Left lung (tissue), 10 donors: ENCODE measurements around the gene TNFRSF13B. TPM values are rescaled to one million over a fixed set of nuclear protein-coding genes. Genes with fewer than 3 reads are reported as not detected.
"Not testable (repeated sequence)": the region's sequence is repeated elsewhere in the genome, so short reads cannot be mapped to it uniquely, and the experiment has no call there.

Experiments
- ATAC-seq: fragments of 200-7000 bp; cut with Tn5 transposase; one replicate; pipeline ENCODE4 v1.9.1; 2020; ENCODE audit warnings: moderate library complexity
- DNase-seq, 4 donors: peaks; one replicate each; pipeline ENCODE4 v3.0.0-alpha.2; 2013 to 2020
- H3K27ac ChIP-seq, 2 donors: fragments of 200-600 bp; sonication (generic) in 1 of 2; one replicate each; pipeline versions ENCODE4 v1.5.0 to v1.8.0; 2020 to 2021
- H3K27me3 ChIP-seq, 2 donors: fragments of 200-600 bp; sonication (generic) in 1 of 2; one replicate each; pipeline versions ENCODE4 v1.5.0 to v1.8.0; 2020 to 2021
- H3K36me3 ChIP-seq, 2 donors: fragments of 200-600 bp; sonication (generic) in 1 of 2; one replicate each; pipeline versions ENCODE4 v1.5.0 to v1.8.0; 2020 to 2021
- H3K4me1 ChIP-seq, 2 donors: fragments of 200-600 bp; one replicate each; pipeline ENCODE4 v1.8.0; 2021
- H3K4me3 ChIP-seq, 2 donors: fragments of 200-600 bp; sonication (generic) in 1 of 2; one replicate each; pipeline versions ENCODE4 v1.5.0 to v1.8.0; 2020 to 2021; ENCODE audit warnings: mild to moderate bottlenecking in 1 of 2
- H3K9me3 ChIP-seq, 2 donors: fragments of 200-600 bp; sonication (generic) in 1 of 2; one replicate each; pipeline versions ENCODE4 v1.5.0 to v1.8.0; 2020 to 2021
- CTCF ChIP-seq, 2 donors: fragments of 200-600 bp; sonication (generic) in 1 of 2; IDR thresholded peaks; one replicate each; pipeline versions ENCODE4 v1.5.0 to v1.8.0; 2021; ENCODE audit warnings: antibody characterized with exemption in 2 of 2
- intact Hi-C, 2 donors: fragments of 100-400 bp; cut with DNase I; formaldehyde crosslinking; loops; one replicate each; pipeline versions ENCODE4 v1.11.2 to v1.14.2; 2022
- polyA plus RNA-seq, 6 donors: library from polyadenylated mRNA; unstranded; fragments of 120-200 nt; gene quantifications; one replicate each; pipeline ENCODE4 v1.2.1, GENCODE V29; 2013; ENCODE audit not compliant: insufficient read length in 6 of 6
- total RNA-seq, 2 donors: library from RNA; stranded (reverse); fragmentation: NEBNext Ultra II Directional; extraction: Animal tissue kit (Norgen Biotek cat#: 25700); gene quantifications; one replicate each; pipeline ENCODE4 v1.2.1, GENCODE V29; 2021
- donor health status: DM: no; HTN: yes; CAD: no.
- donor health status: DM: no; HTN: no; CAD: no.

The TNFRSF13B gene
- total and polyA plus RNA-seq, 8 donors = 0.61 to 0.79 TPM; not detected in 6

- ATAC-seq (no peak), DNase-seq (no peak)
- Histone ChIP-seq H3K4me3 (no peak overlapping the region), H3K9me3 (no peaks in the 10 kb centered on the region), H3K27me3 (no peaks in the 10 kb centered on the region), H3K4me1 (no peaks in the 10 kb centered on the region), H3K36me3 (no peaks in the 10 kb centered on the region), H3K27ac (no peak overlapping the region)
- no peak for TF ChIP-seq CTCF (IDR thresholded peaks at IDR 0.05)
- intact Hi-C loops = no loop called here
Measured at GRCh38 chr17:16980813-16981731, 9.2 kb upstream of the TNFRSF13B start.

GRCh38 chr17:16980061-16980460 lies 8.1 kb upstream of the TNFRSF13B start:
- no peak for TF ChIP-seq CTCF (IDR thresholded peaks at IDR 0.05)
- intact Hi-C loops = no loop called here
- H3K4me3 ChIP-seq = no peak overlapping the region
- no peaks in the 10 kb centered on the region for H3K36me3 ChIP-seq
- H3K27me3 ChIP-seq = no peaks in the 10 kb centered on the region
- no peak overlapping the region for H3K27ac ChIP-seq
- ATAC-seq (no peak), DNase-seq (no peak)
- H3K4me1 ChIP-seq = no peaks in the 10 kb centered on the region
- no peaks in the 10 kb centered on the region for H3K9me3 ChIP-seq

GRCh38 chr17:16979237-16979823 lies 7.4 kb upstream of the TNFRSF13B start:
- DNase-seq, H3K27ac ChIP-seq, H3K36me3 ChIP-seq, H3K4me1 ChIP-seq, H3K4me3 ChIP-seq, H3K9me3 ChIP-seq, ATAC-seq, H3K27me3 ChIP-seq, intact Hi-C loops: not testable (repeated sequence)

GRCh38 chr17:16977932-16978331 lies 6.0 kb upstream of the TNFRSF13B start:
- no peak for TF ChIP-seq CTCF (IDR thresholded peaks at IDR 0.05)
- Histone ChIP-seq H3K27me3 (no peaks in the 10 kb centered on the region), H3K36me3 (no peaks in the 10 kb centered on the region), H3K9me3 (no peaks in the 10 kb centered on the region), H3K4me1 (no peaks in the 10 kb centered on the region), H3K27ac (no peak overlapping the region), H3K4me3 (no peak overlapping the region)
- no peak for ATAC-seq
- DNase-seq = no peak
- intact Hi-C loops = no loop called here

- DNase-seq (no peak), ATAC-seq (no peak)
- H3K27me3 ChIP-seq = no peaks in the 10 kb centered on the region
- H3K4me3 ChIP-seq = no peak overlapping the region
- no peak for TF ChIP-seq CTCF (IDR thresholded peaks at IDR 0.05)
- no peaks in the 10 kb centered on the region for H3K4me1 ChIP-seq
- intact Hi-C loops = no loop called here
- no peaks in the 10 kb centered on the region for H3K36me3 ChIP-seq
- H3K9me3 ChIP-seq = no peaks in the 10 kb centered on the region
- H3K27ac ChIP-seq = no peak overlapping the region
Measured at GRCh38 chr17:16976725-16977550, 5.0 kb upstream of the TNFRSF13B start.
